Measurements from ENCODE around the gene SLC25A40.
"Not testable (repeated sequence)": the region's sequence is repeated elsewhere in the genome, so short reads cannot be mapped to it uniquely, and the experiment has no call there.

Gene SLC25A40

GRCh38 chr7:87875151-87876039 lies 765 bp downstream of the SLC25A40 start:
- no peak for DNase-seq (ENCODE audit: low read depth, low spot score)

GRCh38 chr7:87874066-87874465 lies 2.1 kb downstream of the SLC25A40 start:
- no peak overlapping the region for H3K4me3 ChIP-seq (ENCODE audit: low read length)
- no peak for DNase-seq (ENCODE audit: low read depth, low spot score)

More at GRCh38 chr7:87875151-87876039, 765 bp downstream of the SLC25A40 start:
- H3K4me3 ChIP-seq (ENCODE audit: low read length) = peak overlapping the region; percentile 58

GRCh38 chr7:87873328-87873727 lies 2.8 kb downstream of the SLC25A40 start:
- DNase-seq (ENCODE audit: low read depth, low spot score); H3K4me3 ChIP-seq (ENCODE audit: low read length): not testable (repeated sequence)

- no peak overlapping the region for H3K4me3 ChIP-seq (ENCODE audit: low read length)
- DNase-seq (ENCODE audit: low read depth, low spot score) = no peak
Measured at GRCh38 chr7:87872346-87872745, 3.8 kb downstream of the SLC25A40 start.

- no peak overlapping the region for H3K4me3 ChIP-seq (ENCODE audit: low read length)
Measured at GRCh38 chr7:87870471-87870870, 5.7 kb downstream of the SLC25A40 start.

GRCh38 chr7:87866533-87866932 lies 9.6 kb downstream of the SLC25A40 start:
- not testable (repeated sequence) for H3K4me3 ChIP-seq (ENCODE audit: low read length); DNase-seq (ENCODE audit: low read depth, low spot score)

More at GRCh38 chr7:87870471-87870870, 5.7 kb downstream of the SLC25A40 start:
- no peak for DNase-seq (ENCODE audit: low read depth, low spot score)

- no peak overlapping the region for H3K4me3 ChIP-seq (ENCODE audit: low read length)
- no peak for DNase-seq (ENCODE audit: low read depth, low spot score)
Measured at GRCh38 chr7:87866089-87866488, 10.1 kb downstream of the SLC25A40 start.

- H3K4me3 ChIP-seq (ENCODE audit: low read length) = no peak overlapping the region
- DNase-seq (ENCODE audit: low read depth, low spot score) = no peak
Measured at GRCh38 chr7:87858417-87859100, 17.6 kb downstream of the SLC25A40 start.

GRCh38 chr7:87853237-87853864 lies 22.8 kb downstream of the SLC25A40 start:
- no peak for DNase-seq (ENCODE audit: low read depth, low spot score)
- no peak overlapping the region for H3K4me3 ChIP-seq (ENCODE audit: low read length)

- no peak overlapping the region for H3K4me3 ChIP-seq (ENCODE audit: low read length)
- DNase-seq (ENCODE audit: low read depth, low spot score) = no peak
Measured at GRCh38 chr7:87852306-87852705, 23.9 kb downstream of the SLC25A40 start.

GRCh38 chr7:87850836-87851593 lies 25.1 kb downstream of the SLC25A40 start:
- H3K4me3 ChIP-seq (ENCODE audit: low read length) = no peak overlapping the region
- DNase-seq (ENCODE audit: low read depth, low spot score) = no peak

- DNase-seq (ENCODE audit: low read depth, low spot score) = no peak
- H3K4me3 ChIP-seq (ENCODE audit: low read length) = no peak overlapping the region
Measured at GRCh38 chr7:87837597-87837996, 38.6 kb downstream of the SLC25A40 start.

GRCh38 chr7:87833130-87833529 lies 43.0 kb downstream of the SLC25A40 start:
- no peak for DNase-seq (ENCODE audit: low read depth, low spot score)
- H3K4me3 ChIP-seq (ENCODE audit: low read length) = no peak overlapping the region

- H3K4me3 ChIP-seq (ENCODE audit: low read length) = no peak overlapping the region
Measured at GRCh38 chr7:87831097-87831496, 45.1 kb downstream of the SLC25A40 start.

GRCh38 chr7:87828383-87828782 lies 47.8 kb downstream of the SLC25A40 start:
- DNase-seq (ENCODE audit: low read depth, low spot score); H3K4me3 ChIP-seq (ENCODE audit: low read length): not testable (repeated sequence)

More at GRCh38 chr7:87831097-87831496, 45.1 kb downstream of the SLC25A40 start:
- no peak for DNase-seq (ENCODE audit: low read depth, low spot score)

GRCh38 chr7:87825369-87825768 lies 50.8 kb downstream of the SLC25A40 start:
- H3K4me3 ChIP-seq (ENCODE audit: low read length); DNase-seq (ENCODE audit: low read depth, low spot score): not testable (repeated sequence)

GRCh38 chr7:87822056-87822455 lies 54.1 kb downstream of the SLC25A40 start:
- DNase-seq (ENCODE audit: low read depth, low spot score); H3K4me3 ChIP-seq (ENCODE audit: low read length): not testable (repeated sequence)

GRCh38 chr7:87818336-87818735 lies 57.8 kb downstream of the SLC25A40 start:
- H3K4me3 ChIP-seq (ENCODE audit: low read length) = no peak overlapping the region
- DNase-seq (ENCODE audit: low read depth, low spot score) = no peak

GRCh38 chr7:87816389-87816788 lies 59.8 kb downstream of the SLC25A40 start:
- no peak for DNase-seq (ENCODE audit: low read depth, low spot score)
- H3K4me3 ChIP-seq (ENCODE audit: low read length) = no peak overlapping the region
